Stimulated activated CD4-positive, alpha-beta T cell treated with anti-CD3 and anti-CD28 coated beads, Interleukin-2, amount 100 ng/mL, for 48 hours (primary cell): Measurements from ENCODE around the gene TRAK2.
"Not testable (repeated sequence)": the region's sequence is repeated elsewhere in the genome, so short reads cannot be mapped to it uniquely, and the experiment has no call there.

Experiments
- DNase-seq, 2 donors: peaks; one replicate each; pipeline ENCODE4 v3.0.0-alpha.2; 2020

Gene TRAK2

GRCh38 chr2:201451292-201452057 lies at the start of gene TRAK2, which contains the start of gene STRADB:
Gene TRAK2 (minus strand): TSS chr2:201451458. CDS start chr2:201420507, 30,951 bp downstream.
Gene STRADB (plus strand): TSS chr2:201451740. CDS start chr2:201454841, 3,101 bp downstream.
- peak; percentile 88 to 89 for DNase-seq

- no peak for DNase-seq
These were observed 49.3 kb upstream of the TRAK2 start for GRCh38 chr2:201500534-201500933.

- DNase-seq: no peak
These were observed 45.5 kb upstream of the TRAK2 start for GRCh38 chr2:201496785-201497184.

GRCh38 chr2:201490291-201490690 lies 39.0 kb upstream of the TRAK2 start:
- DNase-seq: no peak

GRCh38 chr2:201484805-201485204 lies 33.5 kb upstream of the TRAK2 start:
- DNase-seq: no peak

GRCh38 chr2:201483758-201484157 lies 32.5 kb upstream of the TRAK2 start:
- not testable (repeated sequence) for DNase-seq

- no peak for DNase-seq
These were observed 32.1 kb upstream of the TRAK2 start for GRCh38 chr2:201483342-201483741.

- DNase-seq: no peak
These were observed 31.3 kb upstream of the TRAK2 start for GRCh38 chr2:201482543-201482942.

- DNase-seq: no peak
These were observed 21.2 kb upstream of the TRAK2 start for GRCh38 chr2:201472411-201472810.

- no peak for DNase-seq
These were observed 20.6 kb upstream of the TRAK2 start for GRCh38 chr2:201471732-201472393.

GRCh38 chr2:201470821-201471731 lies 19.8 kb upstream of the TRAK2 start:
- no peak for DNase-seq

- DNase-seq: no peak
These were observed 16.4 kb upstream of the TRAK2 start for GRCh38 chr2:201467666-201468065.

GRCh38 chr2:201466050-201466675 lies 14.9 kb upstream of the TRAK2 start:
- DNase-seq: no peak

- DNase-seq: no peak
These were observed 14.3 kb upstream of the TRAK2 start for GRCh38 chr2:201465524-201465971.

GRCh38 chr2:201464547-201464946 lies 13.3 kb upstream of the TRAK2 start:
- no peak for DNase-seq

- no peak for DNase-seq
These were observed 9.3 kb upstream of the TRAK2 start for GRCh38 chr2:201460532-201460931.

GRCh38 chr2:201458381-201458780 lies 7.1 kb upstream of the TRAK2 start:
- no peak for DNase-seq

GRCh38 chr2:201452922-201453643 lies 1.8 kb upstream of the TRAK2 start:
- DNase-seq: no peak

- no peak for DNase-seq
These were observed 1.0 kb upstream of the TRAK2 start for GRCh38 chr2:201452058-201452921.

- no peak for DNase-seq
These were observed 335 bp downstream of the TRAK2 start for GRCh38 chr2:201450954-201451291.

- no peak for DNase-seq
These were observed 2.6 kb downstream of the TRAK2 start for GRCh38 chr2:201448701-201449100.
